Omental fat pad (tissue), 4 donors: ENCODE measurements around the gene FMN2. TPM values are rescaled to one million over a fixed set of nuclear protein-coding genes. Genes with fewer than 3 reads are reported as not detected.

Source experiments
- ATAC-seq: fragments of 150-250 bp; one replicate; pipeline ENCODE4 v1.9.1; 2016; ENCODE audit warnings: mild to moderate bottlenecking, moderate library complexity; ENCODE audit not compliant: low FRiP score
- DNase-seq: peaks from one replicate; pipeline ENCODE4 v3.0.0-alpha.2; 2019; ENCODE audit warnings: low spot score
- CTCF ChIP-seq, 3 donors: fragments of 450-650 bp; IDR thresholded peaks; one replicate each; pipeline ENCODE4 v1.5.1; 2016 to 2017; ENCODE audit warnings: antibody characterized with exemption in 3 of 3, mild to moderate bottlenecking in 3 of 3, moderate library complexity in 2 of 3
- total RNA-seq, 4 donors: library from RNA; depleted of rRNA; stranded (reverse); fragments of >200 nt; gene quantifications; one replicate each; pipeline ENCODE4 v1.1.0, GENCODE V29; 2016

Gene FMN2
- total RNA-seq, 4 donors from 2014 or later, result 1.2 to 4.3 (median 2.8) TPM

GRCh38 chr1:240068961-240069360 lies 22.7 kb upstream of the FMN2 start:
- ATAC-seq (no peak), DNase-seq (no peak)
- no peak for TF ChIP-seq CTCF (IDR thresholded peaks at IDR 0.05)

- no peak for ATAC-seq
- TF ChIP-seq CTCF (IDR thresholded peaks at IDR 0.05), result no peak
- no peak for DNase-seq
Observed at GRCh38 chr1:240070188-240070587, 21.5 kb upstream of the FMN2 start.

- no peak for DNase-seq
- no peak for TF ChIP-seq CTCF (IDR thresholded peaks at IDR 0.05)
- no peak for ATAC-seq
Observed at GRCh38 chr1:240073097-240073496, 18.6 kb upstream of the FMN2 start.

GRCh38 chr1:240074422-240074821 lies 17.3 kb upstream of the FMN2 start:
- no peak for TF ChIP-seq CTCF (IDR thresholded peaks at IDR 0.05)
- no peak for ATAC-seq
- no peak for DNase-seq

GRCh38 chr1:240074908-240075307 lies 16.8 kb upstream of the FMN2 start:
- no peak for TF ChIP-seq CTCF (IDR thresholded peaks at IDR 0.05)
- DNase-seq (no peak), ATAC-seq (no peak)

GRCh38 chr1:240084337-240084736 lies 7.3 kb upstream of the FMN2 start:
- DNase-seq (no peak), ATAC-seq (no peak)
- no peak for TF ChIP-seq CTCF (IDR thresholded peaks at IDR 0.05)

- DNase-seq (no peak), ATAC-seq (no peak)
- TF ChIP-seq CTCF (IDR thresholded peaks at IDR 0.05), result no peak
Observed at GRCh38 chr1:240084749-240085148, 6.9 kb upstream of the FMN2 start.
